Kidney (tissue), 14 donors: Measurements from ENCODE around the gene KIAA1191. TPM values are rescaled to one million over a fixed set of nuclear protein-coding genes. Genes with fewer than 3 reads are reported as not detected.

ENCODE experiments used
- DNase-seq, 5 donors: peaks; one replicate each; pipeline ENCODE4 v3.0.0-alpha.2; 2013 to 2020
- FAIRE-seq: peaks from 2 replicates; lab custom pipeline; 2012; peaks lifted over from hg19 to GRCh38; lab: Jason Lieb, UNC
- H3K27ac ChIP-seq, 2 donors: one replicate each; pipeline ENCODE4 v1.7.0; 2013; ENCODE audit warnings: low read depth in 2 of 2, low read length in 2 of 2, inconsistent platforms in 1 of 2
- H3K27me3 ChIP-seq: one replicate; pipeline ENCODE4 v1.7.1; 2013; ENCODE audit warnings: low read length, inconsistent platforms; ENCODE audit not compliant: control insufficient read depth, insufficient read depth
- H3K36me3 ChIP-seq, 3 donors: one replicate each; pipeline versions ENCODE4 v1.7.0 to v1.7.1; 2013; ENCODE audit warnings: low read length in 3 of 3, control low read depth in 1 of 3, inconsistent platforms in 1 of 3; ENCODE audit not compliant: insufficient read depth in 3 of 3, control insufficient read depth in 2 of 3
- H3K4me1 ChIP-seq, 3 donors: one replicate each; pipeline versions ENCODE4 v1.7.0 to v1.7.1; 2013; ENCODE audit warnings: low read length in 3 of 3, inconsistent platforms in 1 of 3, low read depth in 1 of 3; ENCODE audit not compliant: control insufficient read depth in 2 of 3, insufficient read depth in 2 of 3
- H3K4me3 ChIP-seq, 3 donors: one replicate each; pipeline versions ENCODE4 v1.7.0 to v1.8.1; 2013; ENCODE audit warnings: low read length in 3 of 3, control low read depth in 1 of 3, inconsistent platforms in 1 of 3
- H3K9ac ChIP-seq, 3 donors: one replicate each; pipeline versions ENCODE4 v1.7.0 to v1.7.1; 2013; ENCODE audit warnings: low read length in 3 of 3, control low read depth in 1 of 3, inconsistent platforms in 1 of 3
- H3K9me3 ChIP-seq, 3 donors: one replicate each; pipeline versions ENCODE4 v1.7.0 to v1.7.1; 2013; ENCODE audit warnings: low read length in 3 of 3, control low read depth in 1 of 3, inconsistent platforms in 1 of 3; ENCODE audit not compliant: control insufficient read depth in 2 of 3, insufficient read depth in 1 of 3
- intact Hi-C: fragments of 100-400 bp; cut with DNase I; formaldehyde crosslinking; loops from one replicate; pipeline ENCODE4 v1.11.1; 2022
- polyA plus RNA-seq: library from polyadenylated mRNA; stranded (reverse); fragments of 350-450 nt; fragmentation: Illumina TruSeq; extraction: RNeasy Lipid Tissue Mini Kit (QIAGEN cat#74804); gene quantifications from one replicate; pipeline ENCODE4 v1.2.3, GENCODE V29; 2014; ENCODE audit warnings: low read depth, low replicate concordance; ENCODE audit not compliant: insufficient read depth
- total RNA-seq: library from RNA; stranded (reverse); fragmentation: NEBNext Ultra II Directional; extraction: Animal tissue kit (Norgen Biotek cat#: 25700); gene quantifications from one replicate; pipeline ENCODE4 v1.2.1, GENCODE V29; 2021
- TF ChIP-seq, protein P1 (sequence below): IDR thresholded peaks from 3 replicates; pipeline ENCODE4 v1.5.1; 2012; ENCODE audit warnings: mild to moderate bottlenecking, moderate library complexity, borderline replicate concordance; ENCODE audit not compliant: insufficient read depth; ENCODE audit errors: extremely low read depth
- donor health status: control.
- donor health status: control.
- donor health status: control.
- donor health status: control.
- donor health status: control.
- donor health status: DM: yes; HTN: yes; CAD: no.
- donor health status: Normal renal cell carcinoma (clear cell type).

The KIAA1191 gene
- total and polyA plus RNA-seq, 2 donors from 2014 or later: 109 to 208 TPM

GRCh38 chr5:176394881-176395675 lies 33.5 kb upstream of the KIAA1191 start:
- no peaks in the 10 kb centered on the region for H3K9me3 ChIP-seq
- no peak for FAIRE-seq

GRCh38 chr5:176394096-176394495 lies 32.5 kb upstream of the KIAA1191 start:
- Histone ChIP-seq H3K9ac (no peak overlapping the region), H3K36me3 (peaks cover 0 to 30% (median 17%) of the 10 kb centered on the region in 3 donors), H3K4me3 (no peak overlapping the region), H3K27ac (no peak overlapping the region), H3K27me3 (no peaks in the 10 kb centered on the region), H3K9me3 (no peaks in the 10 kb centered on the region), H3K4me1 (peaks cover 0 to 4% (median 0%) of the 10 kb centered on the region in 3 donors)
- FAIRE-seq (no peak), DNase-seq (no peak)
- TF ChIP-seq, protein P1, sequence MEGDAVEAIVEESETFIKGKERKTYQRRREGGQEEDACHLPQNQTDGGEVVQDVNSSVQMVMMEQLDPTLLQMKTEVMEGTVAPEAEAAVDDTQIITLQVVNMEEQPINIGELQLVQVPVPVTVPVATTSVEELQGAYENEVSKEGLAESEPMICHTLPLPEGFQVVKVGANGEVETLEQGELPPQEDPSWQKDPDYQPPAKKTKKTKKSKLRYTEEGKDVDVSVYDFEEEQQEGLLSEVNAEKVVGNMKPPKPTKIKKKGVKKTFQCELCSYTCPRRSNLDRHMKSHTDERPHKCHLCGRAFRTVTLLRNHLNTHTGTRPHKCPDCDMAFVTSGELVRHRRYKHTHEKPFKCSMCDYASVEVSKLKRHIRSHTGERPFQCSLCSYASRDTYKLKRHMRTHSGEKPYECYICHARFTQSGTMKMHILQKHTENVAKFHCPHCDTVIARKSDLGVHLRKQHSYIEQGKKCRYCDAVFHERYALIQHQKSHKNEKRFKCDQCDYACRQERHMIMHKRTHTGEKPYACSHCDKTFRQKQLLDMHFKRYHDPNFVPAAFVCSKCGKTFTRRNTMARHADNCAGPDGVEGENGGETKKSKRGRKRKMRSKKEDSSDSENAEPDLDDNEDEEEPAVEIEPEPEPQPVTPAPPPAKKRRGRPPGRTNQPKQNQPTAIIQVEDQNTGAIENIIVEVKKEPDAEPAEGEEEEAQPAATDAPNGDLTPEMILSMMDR: no peak
- intact Hi-C loops: no loop called here

More at GRCh38 chr5:176394881-176395675, 33.5 kb upstream of the KIAA1191 start:
- intact Hi-C loops: no loop called here
- Histone ChIP-seq H3K4me3 (no peak overlapping the region), H3K36me3 (peaks cover 0 to 30% (median 17%) of the 10 kb centered on the region in 3 donors), H3K27ac (no peak overlapping the region), H3K9ac (no peak overlapping the region), H3K4me1 (peaks cover 0 to 4% (median 0%) of the 10 kb centered on the region in 3 donors), H3K27me3 (no peaks in the 10 kb centered on the region)
- TF ChIP-seq, protein P1: no peak
- DNase-seq: peak in 1 of 5 donors; percentile 36

- peaks cover 0 to 30% (median 17%) of the 10 kb centered on the region in 3 donors for H3K36me3 ChIP-seq
- no peaks in the 10 kb centered on the region for H3K9me3 ChIP-seq
- H3K4me1 ChIP-seq: peaks cover 0 to 8% (median 4%) of the 10 kb centered on the region in 3 donors
- no peaks in the 10 kb centered on the region for H3K27me3 ChIP-seq
- TF ChIP-seq, protein P1: no peak
- DNase-seq: no peak
- no peak overlapping the region for H3K4me3 ChIP-seq
- intact Hi-C loops: no loop called here
- no peak for FAIRE-seq
- no peak overlapping the region for H3K27ac ChIP-seq
- no peak overlapping the region for H3K9ac ChIP-seq
Measured at GRCh38 chr5:176392526-176392925, 31.0 kb upstream of the KIAA1191 start.
